GM04504 (cell line): Measurements from ENCODE around the gene ZC3H12C.

Source experiments
- DNase-seq: peaks from one replicate; pipeline ENCODE4 v3.0.0-alpha.2; 2012; ENCODE audit warnings: low read depth

The ZC3H12C gene

DNA sequence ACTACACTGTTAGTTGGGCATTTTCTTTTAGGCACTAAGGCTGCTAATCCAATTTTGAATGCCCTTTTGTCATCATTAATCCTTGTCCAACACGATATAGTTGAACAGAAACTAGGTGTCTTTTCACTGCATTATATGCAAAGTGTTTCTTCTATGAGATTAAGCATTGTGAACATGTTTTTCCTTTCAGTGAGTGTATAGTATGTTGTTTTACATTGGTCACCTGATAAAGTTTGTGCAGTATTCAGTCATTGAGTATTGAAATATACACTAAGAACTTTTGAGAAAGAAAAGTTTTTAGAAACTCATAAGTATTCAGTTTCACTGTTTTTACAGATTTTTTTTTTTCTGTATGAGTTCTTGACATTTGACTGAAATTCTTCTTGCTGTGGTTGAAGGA, 59.0 kb downstream of the ZC3H12C start:
- no peak for DNase-seq

DNA sequence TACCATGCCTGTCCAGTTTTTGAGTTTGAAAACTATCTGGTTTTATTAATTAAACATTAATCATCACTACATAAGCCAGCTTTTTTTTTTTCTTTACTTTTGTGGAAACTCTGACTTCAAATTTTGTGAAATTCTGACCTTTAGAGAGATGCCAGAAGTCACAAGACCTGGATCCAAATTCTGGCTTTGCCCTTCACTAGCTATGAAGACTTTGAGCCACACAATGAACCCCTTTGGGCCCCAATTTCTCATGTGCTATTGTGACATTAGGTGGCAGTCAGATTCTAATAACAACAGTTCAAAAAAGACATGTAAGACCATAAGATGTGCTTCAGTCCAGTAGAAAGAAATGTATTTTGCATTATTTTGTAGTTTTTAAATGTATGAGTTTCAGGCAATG, 60.3 kb downstream of the ZC3H12C start:
- DNase-seq, result no peak

DNA sequence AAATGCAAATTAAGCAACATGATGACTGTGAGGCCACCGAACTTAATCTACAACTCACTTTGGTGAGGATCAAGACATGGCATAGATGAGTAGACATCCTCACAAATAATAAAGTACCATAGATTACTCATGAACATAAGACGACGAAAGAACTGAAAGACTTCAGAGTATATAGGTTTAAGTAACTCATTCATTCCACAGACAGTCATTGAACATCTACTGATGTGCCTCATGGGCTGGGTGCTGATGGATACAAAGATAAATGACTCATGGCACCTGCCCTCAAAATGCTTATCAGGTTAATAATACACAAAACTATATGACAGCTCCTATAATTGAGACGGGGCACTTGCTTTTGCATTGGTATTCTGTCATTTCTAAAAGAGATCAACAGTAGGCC, 63.3 kb downstream of the ZC3H12C start:
- DNase-seq, result no peak

DNA sequence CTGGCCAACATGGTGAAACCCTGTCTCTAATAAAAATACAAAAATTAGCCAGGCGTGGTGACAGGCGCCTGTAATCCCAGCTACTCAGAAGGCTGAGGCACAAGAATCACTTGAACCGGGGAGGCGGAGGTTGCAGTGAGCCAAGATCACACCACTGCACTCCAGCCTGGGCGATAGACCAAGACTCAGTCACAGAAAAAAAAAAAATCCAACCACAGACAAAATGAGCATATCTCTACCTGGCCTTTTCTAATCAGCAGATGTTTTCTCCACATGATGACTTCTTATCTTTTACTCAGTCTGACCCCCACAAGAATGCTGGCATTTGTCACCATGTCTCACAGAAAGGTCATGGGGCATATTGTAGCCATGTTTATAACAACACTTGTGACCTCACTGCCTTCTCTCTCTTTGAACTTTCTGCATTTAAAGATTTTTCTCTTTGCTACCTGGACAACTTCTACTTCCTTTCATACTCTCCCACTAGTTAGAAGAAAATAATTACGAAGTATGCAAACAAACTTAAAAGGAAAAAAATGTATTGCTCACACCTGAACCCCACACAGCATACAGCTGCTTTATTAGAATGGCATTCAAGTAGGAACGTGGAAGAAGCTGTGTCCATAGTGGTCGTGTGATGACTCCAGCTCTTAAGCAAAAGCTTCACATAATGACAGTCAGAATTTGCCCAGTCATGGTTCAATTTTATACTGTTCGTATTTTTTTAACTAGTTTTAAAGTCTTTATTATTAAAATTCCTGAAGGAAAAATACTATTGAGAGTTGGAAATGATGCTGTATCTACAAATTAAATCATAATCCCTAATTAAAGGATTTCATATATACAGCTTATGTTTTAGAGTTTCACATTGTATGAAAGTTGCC, 65.4 kb downstream of the ZC3H12C start:
- DNase-seq, result no peak

DNA sequence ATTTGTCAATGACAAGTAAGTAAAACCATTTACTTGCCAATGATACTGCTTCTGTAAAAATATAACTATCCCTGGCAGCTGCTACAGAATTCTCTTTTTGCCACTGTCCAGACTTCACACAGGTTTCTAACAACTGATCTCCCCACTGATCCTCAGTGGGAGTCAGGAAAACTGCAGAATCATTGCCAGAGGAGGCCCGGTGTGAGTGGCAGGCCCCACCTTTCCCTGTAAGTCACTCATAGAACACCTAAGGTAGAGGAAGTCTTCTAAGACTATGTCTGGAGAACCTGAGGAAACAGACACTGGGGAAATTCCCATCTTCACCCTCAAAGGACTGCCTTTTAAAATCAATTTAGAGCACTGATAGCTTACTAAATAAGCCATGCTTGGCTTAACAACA, 66.3 kb downstream of the ZC3H12C start:
- DNase-seq, result no peak

DNA sequence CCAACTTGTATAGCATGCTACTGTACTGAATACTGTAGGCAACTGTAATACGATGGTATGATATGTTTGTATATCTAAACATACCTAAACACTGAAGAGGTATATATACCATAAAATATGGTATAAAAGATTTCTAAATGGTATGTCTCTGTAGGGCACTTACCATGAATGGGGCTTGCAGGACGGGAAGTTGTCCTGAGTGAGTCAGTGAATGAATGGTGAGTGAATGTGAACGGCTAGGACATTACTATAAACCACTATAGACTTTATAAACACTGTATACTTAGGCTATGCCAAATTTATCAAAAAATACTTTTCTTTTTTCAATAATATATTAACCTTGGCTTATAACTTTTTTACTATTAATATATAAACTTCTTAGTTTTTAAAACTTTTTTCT, 66.8 kb downstream of the ZC3H12C start:
- DNase-seq, result no peak

DNA sequence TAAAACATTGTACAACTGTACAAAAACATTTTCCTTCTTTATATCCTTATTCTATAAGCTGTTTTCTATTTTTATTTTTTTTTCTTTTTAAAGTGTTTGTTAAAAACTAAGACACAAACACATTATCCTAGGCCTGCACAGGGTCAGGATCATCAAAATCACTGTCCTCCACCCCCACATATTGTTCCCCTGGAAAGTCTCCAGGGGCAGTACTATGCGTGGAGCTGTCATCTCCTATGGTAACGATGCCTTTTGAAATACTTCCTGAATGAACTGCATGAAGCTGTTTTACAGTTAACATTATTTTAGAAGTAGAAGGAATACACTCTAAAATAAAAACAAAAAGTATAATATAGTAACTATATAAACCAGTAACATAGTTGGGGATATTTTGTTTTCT, 67.2 kb downstream of the ZC3H12C start:
- DNase-seq, result no peak

DNA sequence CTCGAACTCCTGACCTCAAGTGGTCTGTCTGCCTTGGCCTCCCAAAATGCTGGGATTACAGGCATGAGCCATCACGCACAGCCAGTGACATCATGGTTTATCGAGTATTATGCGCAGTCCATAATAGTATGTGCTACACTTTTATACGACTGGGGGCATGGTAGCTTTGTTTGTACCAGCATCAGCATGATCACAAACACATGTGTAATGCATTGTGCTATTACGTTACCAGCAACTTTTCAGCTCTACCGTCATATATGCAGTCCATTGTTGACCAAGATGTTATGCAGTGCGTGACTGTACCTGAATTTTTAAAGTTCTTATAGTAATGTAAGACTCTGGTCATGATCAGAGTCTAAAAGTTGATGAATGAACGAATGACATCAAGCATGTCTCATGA, 67.9 kb downstream of the ZC3H12C start:
- no peak for DNase-seq

DNA sequence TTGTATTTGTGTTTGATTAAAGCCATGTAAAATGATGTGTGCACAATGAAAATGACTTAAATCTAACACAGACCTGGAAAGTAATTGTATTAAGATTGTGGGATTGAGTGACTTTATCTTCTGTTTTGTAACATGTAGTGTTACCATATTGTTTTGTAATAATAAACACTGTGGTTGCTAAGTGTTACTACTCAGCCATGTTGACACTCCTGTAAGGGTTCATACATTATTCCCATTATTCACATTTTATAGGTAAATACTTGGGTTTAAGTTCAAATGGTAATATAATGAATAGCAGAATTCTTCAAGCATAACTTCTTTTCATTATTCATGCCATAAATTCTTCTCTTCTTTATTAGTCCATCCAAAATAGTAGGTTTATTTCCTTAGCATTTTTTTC, 69.0 kb downstream of the ZC3H12C start:
- DNase-seq, result no peak

DNA sequence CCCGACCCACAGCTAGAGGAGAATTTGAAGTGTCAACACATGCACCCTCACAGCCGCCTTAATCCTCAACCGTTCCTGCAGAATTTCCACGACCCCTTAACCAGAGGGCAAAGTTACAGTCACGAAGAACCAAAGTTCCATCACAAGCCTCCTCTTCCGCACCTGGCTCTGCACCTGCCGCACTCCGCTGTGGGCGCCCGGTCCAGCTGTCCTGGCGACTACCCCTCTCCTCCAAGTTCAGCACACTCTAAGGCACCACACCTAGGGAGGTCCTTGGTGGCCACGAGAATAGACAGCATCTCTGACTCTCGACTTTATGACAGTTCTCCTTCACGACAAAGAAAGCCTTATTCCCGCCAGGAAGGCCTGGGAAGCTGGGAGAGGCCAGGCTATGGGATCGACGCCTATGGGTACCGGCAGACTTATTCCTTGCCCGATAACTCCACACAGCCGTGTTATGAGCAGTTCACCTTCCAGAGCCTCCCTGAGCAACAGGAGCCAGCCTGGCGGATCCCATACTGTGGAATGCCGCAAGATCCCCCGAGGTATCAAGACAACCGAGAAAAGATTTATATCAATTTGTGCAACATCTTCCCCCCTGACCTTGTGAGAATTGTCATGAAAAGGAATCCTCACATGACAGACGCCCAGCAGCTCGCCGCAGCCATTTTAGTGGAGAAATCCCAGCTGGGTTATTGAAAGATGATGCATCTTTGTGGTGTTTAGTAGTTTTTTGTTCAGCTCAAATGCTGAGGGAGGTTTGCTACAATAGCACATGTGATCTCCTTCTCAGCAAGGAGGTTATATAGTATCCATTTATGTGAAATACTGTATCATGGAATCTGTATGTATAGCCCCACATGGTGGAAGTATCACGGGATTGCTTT, 72.1 kb downstream of the ZC3H12C start:
- DNase-seq, result no peak

DNA sequence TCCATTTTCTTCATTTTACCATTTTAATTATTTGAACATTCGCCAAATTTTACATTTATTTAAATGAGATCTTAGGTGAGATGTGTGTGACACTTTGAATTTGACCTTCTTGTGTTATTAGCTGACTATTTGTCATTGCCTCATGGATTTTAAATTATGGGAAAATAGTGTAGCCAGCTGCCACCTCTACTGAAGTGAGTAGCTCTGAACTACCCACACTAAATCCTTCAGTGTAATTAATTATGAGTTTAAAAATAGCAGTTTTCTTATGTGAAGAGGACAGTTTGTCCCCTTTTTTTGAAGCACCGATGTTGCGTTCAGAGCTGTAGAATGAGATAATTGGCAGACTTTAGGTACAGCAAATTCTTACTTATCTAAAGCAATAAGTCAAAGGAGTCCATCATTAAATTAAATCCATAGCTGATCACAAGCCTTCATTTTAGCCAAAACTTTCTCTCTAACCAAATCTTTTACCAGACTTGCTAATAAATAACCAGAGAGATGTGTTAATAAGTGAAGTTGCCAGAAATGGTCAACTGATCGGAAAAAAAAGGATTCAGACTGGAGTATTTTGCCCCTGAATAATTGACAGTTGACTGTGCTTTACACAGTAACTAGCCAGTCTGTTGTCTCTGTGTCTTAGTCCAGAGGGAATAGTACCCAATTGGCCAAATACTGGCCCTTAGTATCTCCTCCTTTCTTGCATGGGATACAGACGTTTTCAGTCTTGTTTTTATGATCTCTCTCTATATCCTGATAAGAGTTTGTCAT, 75.0 kb downstream of the ZC3H12C start:
- no peak for DNase-seq

DNA sequence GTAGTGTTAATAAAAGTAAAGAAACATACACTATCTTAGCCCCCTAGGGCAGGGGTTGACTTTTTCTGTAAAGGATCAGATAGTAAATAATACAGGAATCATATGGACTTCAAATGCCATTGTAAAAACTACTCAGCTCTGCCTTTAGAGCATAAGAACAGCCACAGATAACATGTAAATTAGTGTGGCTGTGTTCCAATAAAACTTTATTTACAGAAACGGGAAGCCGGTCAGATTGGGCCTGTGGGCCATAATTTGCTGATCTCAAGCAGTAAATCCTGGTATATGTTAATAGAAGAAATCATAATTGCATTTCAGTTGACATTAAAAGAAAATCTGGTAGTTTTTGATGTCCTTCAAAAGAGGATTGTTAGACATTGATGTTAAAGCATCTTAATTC, 76.5 kb downstream of the ZC3H12C start:
- no peak for DNase-seq

DNA sequence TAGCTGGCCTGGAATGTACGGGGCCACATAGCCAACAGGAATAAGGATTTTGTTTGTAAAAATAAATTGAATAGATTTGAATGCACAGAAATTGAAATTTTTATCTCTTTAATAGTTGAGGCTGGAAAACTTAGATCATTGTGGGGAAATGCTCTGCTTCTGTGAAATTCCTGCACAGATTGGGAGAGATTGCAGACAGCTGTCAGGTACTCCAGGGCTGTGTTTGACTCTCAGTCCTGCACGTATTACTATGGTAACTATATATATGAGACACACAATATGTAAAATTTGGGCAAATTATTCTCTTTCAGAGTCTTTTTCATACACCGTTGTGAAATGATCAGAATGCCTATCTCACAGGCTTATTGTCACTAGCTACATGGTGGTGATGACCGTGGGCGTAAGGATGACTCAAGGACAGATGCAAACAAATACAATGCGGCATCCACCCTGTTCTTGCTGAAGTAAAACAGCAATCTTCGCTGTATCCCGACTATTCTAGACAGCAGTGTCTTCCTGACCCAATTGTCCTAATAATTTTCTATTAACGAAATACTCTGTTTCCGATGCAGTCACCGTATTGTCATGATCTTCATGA, 79.4 kb downstream of the ZC3H12C start:
- DNase-seq, result no peak

DNA sequence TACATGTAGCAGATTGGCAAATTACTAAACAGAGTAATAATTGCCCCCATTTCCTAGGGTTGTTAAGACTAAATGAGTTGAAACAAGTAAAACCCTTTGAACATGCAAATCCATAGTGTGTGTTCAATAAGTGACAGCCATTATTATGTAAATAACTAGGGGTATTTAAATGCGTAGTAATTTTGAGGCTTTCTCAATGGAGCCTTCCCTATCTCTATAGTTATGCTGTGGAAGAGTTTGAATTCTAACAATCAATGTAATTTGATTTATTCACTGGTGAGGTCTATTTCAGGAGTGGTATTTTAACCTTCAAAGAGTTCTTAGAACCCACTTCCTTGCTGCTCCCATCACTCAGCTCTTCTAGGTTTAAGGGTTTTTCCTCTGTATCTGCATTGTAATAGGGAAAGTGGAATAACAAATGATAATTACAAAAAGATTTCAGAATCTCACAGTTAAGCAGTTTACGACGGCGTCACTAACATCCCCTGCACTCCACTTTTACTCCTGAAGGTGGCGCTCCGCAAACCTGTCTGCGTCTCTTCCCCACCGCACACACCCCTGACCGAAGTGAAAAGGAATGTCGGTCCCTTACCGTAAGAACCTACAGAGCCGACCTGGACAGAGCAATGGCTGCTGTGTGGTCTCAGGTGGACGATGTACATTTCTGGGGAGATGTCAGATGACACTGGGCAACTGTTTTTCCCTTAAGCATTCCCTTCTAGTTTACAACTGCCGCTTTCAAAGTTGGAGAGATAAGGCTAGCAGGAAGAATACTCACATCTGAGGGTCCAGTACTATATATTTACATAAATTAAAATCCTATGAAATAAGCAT, 80.8 kb downstream of the ZC3H12C start:
- no peak for DNase-seq

DNA sequence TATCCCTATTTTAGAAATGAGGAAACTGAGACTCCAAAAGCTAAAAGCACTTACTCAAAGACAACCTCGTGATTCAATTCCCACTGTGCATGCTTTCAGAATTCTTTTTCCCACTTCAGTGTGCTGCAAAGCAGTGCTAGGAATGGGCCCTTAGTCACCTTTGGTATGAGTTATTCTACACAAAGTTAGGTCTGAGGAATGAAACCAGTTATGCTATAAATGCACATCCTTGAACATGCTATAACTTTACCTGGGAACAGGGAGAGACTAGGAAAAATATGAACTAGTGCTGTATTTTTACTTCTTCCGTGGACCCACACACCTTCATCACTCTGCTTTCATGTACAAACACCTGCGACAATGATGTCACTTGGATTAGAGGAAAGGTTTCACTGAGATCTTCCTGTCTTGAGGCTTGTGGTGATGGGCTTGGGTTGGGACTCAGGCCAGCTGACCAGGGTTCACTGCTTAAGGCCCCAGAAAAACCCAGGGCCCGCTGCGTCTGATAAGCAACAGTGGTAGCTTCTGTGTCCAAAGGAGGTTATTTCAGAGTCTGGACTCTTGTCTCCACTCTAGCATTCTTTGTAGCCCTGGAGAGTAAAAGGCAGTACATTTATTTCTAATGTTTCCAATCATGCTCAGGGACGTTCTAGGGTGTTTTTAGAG, 81.6 kb downstream of the ZC3H12C start:
- DNase-seq, result no peak

DNA sequence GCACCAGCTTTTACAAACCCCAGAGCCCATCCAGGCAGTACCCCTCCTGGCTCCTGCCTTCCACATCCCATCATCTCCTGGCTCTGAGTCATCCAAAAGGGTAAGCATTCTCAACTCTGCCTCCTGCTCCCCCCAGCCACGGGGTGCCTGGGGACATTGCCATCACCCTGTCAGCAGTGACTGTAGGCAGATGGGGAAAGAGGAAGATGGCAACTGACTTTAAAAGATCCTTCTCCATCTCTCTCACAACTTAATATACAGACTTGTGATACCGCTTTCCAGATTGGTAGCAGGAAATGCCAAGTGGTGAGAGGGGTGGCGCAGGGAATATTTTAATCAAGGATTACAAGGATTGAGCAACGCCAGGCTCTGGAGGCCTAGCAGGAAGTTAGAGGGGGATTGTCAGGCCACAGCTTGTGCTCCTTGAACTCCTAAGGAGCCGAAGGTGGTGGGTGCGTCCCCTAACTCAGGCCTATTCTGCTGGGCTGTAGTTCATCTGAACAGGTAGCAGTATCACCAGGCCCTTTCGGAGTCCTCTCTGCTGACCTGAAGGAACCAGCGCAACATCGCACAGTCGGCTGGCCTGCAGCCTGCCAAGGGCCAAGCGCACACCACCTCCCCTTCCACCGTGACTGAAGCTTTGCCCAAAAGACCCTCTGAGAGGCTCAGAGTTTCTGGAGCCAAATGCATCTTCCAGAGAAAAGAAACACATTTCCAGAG, 83.3 kb downstream of the ZC3H12C start:
- DNase-seq, result no peak

DNA sequence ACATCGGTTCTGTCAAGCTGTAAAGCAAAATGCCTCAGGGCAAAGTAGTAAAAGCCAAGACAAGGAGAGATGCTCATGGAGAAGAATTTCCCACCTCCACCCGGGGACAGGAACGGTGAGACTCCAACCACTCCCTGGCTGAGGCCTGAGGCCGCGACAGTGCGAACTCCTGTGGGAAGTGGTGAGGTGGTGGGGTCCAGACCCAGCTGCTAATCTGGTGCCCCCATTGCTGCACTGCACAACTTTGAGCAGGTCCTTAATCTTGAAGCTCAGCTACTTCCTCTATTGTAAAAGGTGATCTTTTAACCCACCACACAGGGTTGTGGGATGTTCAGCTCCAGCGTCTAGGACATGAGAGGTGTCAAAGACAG, 83.9 kb downstream of the ZC3H12C start:
- no peak for DNase-seq

DNA sequence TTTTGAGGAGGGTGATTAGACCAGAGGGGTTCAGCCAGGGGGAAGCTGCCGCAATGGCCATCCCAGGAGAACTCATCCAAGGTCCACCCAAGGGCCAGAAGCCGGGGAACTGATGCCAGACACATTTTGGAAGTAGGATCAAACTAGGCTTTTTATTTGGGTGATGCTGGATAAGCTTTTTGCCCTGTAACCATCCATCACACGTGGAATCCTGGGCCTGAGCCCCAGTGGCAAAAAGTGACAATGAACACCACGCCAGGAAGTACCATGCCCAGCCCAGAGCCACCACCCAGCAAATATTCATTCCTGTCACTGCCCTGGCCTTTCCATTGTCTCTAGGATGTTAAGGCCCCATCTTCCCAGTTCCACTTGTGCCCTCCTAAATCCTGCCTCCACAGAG, 85.9 kb downstream of the ZC3H12C start:
- DNase-seq, result no peak

DNA sequence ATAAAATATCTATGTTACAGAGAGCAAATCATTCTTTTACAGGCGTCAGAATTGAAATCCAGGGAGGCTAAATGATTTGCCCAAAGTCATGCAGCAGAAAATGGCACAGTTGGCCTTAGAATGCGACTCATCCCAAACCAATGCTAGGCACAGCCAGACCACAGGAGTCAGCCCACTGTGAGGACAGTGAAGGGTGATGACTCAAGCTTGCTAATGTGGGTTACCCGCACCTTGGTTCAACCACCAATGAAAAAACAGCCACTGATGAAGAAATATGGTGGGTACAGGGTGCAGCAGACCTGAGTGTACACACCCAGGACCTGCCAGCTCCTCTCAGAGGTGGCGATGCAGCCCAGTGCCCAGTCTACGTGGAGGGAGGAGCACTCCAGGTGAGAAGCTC, 89.7 kb downstream of the ZC3H12C start:
- no peak for DNase-seq

DNA sequence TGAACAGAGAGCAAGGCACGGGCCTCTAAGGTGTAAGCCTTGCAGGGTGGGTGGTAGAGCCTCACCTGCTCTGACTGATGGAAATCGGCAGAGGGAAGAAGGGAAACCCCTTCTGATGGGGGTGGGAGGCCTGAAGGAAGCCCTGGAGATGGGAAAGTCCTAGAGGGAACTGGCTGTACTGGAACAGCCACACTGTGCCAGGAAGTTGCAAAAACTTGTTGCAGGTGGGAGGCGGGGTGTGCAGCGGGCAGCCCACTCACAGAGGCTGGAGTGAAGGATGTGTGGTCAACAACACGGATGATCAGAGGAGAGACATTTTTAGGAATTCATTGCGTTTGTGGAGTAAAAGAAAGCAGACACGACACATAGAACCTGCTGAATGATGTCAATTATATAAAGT, 91.3 kb downstream of the ZC3H12C start:
- DNase-seq, result no peak
